HK-2 (cell line): ENCODE results near the gene CMTM3.
A peak's percentile ranks its signal among the peaks of the same experiment; 100 is the strongest.
"Not testable (repeated sequence)": the region's sequence is repeated elsewhere in the genome, so short reads cannot be mapped to it uniquely, and the experiment has no call there.

Experiments used
- DNase-seq: peaks from one replicate; pipeline ENCODE4 v3.0.0-alpha.2; 2018; ENCODE audit not compliant: unreplicated experiment

CMTM3 gene, protein sequence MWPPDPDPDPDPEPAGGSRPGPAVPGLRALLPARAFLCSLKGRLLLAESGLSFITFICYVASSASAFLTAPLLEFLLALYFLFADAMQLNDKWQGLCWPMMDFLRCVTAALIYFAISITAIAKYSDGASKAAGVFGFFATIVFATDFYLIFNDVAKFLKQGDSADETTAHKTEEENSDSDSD

DNA sequence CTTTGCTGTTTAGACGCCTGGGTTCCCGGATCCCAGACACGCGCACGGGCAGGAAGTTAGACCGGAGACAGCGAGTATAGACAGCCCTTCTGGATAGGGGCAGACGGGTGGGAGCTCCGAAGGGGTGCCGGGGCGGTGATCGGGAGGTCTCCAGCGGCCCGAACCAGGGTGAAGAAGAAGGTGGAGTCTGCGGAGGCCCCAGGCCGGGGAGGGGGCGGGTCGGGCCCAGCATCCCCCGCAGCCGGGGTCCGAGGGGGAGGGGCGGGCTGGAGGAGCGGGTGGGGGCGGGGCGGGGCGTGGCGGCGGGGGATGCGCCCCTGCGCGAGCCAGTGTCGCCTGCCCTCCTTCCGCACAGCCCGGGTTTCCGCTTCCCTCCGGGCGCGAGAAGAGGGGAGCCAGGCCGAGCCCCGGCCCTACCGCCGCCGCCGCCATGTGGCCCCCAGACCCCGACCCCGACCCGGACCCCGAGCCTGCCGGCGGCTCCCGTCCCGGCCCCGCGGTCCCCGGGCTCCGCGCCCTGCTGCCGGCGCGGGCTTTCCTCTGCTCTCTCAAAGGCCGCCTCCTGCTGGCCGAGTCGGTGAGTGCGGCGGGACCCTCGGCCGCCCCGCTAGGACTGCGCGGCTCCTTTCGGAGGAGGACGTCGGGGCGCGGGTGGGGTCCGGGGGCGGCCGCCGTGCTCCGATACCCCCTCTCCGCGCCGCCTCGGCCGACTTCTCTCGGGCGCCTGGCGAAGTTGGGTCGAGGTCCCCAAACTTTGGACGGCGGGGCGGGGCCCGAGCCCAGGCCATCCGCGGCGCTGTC is at the start of gene CMTM3:
Gene CMTM3, plus strand, starts transcription at position 329 of the 801 bp plus-strand sequence. Its CDS starts 102 bp downstream, at position 431.
- DNase-seq = peak; percentile 76

- DNase-seq = no peak
Measured at GRCh38 chr16:66560107-66560506, 44.4 kb upstream of the CMTM3 start.

DNA sequence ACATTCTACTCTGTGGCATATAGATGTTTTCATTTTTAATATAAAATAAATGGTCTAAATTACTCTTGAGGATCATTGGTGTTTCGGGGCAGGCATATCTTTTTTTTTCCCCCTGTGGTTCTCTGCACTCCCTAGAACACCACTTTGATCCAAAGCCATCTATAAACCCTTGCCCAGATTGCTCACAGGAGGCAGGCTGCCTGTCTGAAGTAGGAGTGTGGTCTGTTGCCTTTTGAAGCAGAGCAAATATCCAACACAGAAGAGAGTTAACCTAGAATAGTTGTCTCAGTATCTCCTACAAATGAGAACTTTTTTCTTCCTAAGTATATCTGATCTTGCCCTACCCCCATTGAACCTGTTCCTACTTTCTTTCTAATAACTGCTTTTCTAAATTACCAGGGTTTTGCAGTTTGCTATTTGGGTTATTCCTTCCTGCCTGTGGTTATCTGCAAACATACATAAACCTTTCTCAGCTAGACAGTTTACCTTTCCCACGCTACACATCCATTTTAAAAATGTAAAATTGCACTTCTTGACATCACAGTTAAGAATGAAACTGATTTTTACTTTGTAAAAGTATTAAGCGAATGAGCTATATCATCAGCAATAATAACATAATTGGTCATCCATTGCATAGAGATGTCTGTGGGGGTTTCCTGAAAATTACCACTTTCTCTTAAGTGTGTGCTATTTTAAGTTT is 43.0 kb upstream of the CMTM3 start:
- no peak for DNase-seq

- no peak for DNase-seq
Measured at GRCh38 chr16:66562409-66562808, 42.1 kb upstream of the CMTM3 start.

DNA sequence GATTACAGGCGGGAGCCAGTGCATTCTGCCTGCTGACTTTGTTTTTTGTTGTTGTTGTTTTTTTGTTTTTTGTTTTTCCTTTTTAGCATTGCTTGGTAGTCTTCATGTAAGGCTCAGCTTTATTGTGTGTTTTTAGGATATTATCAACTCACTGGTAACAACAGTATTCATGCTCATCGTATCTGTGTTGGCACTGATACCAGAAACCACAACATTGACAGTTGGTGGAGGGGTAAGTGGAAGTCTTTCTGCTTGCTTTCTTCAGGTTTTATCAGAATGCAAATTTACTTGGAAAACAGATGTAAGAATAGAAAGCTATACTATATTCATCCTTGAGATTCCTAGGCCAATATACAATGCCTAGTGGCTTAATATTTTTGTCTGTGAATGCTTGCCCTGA is 41.5 kb upstream of the CMTM3 start:
- no peak for DNase-seq

DNA sequence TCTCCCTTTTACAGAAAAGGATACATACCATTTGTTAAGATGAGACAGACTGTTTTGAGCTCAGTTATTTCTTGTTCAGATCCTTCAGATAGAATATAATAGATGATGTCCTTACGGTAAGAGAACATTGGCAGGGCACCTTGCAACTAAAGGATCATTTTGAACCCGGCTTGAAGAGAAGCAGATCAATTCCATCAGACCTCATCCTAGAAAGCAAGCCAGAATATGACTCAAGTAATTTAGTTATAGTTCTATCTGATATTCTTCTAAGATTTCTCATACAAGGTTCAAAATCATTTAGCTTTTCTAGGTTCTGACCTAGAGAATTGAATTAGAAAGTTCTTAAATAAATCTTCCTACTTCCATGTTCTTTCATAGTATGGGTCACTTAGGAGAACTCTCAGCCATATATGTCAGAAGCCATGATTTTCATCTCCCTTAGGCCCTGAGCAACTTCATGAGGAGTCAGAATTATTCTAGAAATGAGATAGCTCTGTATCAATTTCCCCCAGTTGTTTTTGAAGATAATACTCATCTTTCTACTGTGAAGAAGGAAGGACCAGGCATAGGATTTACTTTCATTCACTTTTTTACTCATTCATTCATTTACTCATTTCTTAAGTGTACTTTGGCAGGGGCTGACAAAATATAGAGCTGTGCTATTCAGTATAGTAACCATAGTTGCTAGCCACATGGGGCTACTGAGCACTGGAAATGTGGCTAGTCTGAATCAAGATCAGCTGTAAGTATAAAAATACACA is 40.8 kb upstream of the CMTM3 start:
- no peak for DNase-seq

- no peak for DNase-seq
Measured at GRCh38 chr16:66566051-66566901, 38.2 kb upstream of the CMTM3 start, which contains the start of gene CMTM1. TSS of gene CMTM1 (plus strand) at chr16:66566439. CDS start at chr16:66566514, 75 bp downstream.

GRCh38 chr16:66567270-66567669 is 37.2 kb upstream of the CMTM3 start:
- DNase-seq = not testable (repeated sequence)

GRCh38 chr16:66568355-66568754 is 36.1 kb upstream of the CMTM3 start:
- no peak for DNase-seq

DNA sequence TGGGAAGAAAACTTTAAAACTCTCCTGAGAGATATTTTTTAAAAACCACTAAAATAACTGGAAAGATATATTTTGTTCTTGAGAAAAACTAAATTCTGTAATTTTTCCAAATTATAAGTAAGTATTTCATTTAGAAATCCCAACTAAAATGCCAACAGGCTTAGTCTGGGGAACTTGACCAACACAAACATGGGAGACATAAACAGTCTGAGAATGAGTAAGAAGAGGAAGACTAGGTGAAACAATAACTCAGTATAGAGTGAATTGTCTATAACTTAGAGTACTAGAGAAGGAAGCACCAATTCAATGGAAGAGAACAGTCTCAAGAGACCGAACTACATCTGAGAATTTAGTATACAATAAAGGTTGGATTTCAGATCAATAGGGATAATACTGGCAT is 35.4 kb upstream of the CMTM3 start:
- DNase-seq = no peak

DNA sequence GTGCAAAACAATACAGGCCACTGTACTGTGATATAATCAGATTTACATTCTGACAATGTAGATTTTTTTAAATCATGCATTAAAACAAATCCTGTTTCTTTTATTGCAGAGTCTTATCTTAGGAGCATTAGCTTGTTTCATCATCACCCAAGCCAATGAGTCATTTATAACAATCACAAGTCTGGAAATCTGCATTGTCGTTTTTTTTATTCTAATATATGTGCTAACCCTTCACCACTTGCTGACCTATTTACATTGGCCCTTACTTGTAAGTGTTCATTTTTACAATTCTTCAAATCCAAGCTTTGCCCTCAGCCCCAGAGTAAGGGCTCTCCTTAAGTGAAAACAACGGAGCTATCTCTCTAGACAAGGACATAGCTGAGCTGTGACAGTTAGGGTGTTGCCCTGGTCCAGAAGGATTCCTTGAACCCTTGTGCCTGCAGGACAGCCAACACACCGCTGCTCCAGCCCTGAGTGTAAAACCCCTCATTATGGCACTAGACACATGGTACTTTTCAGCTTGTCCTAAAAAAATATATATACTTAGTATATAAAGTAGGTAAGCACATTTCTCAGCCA is 34.6 kb upstream of the CMTM3 start:
- no peak for DNase-seq

DNA sequence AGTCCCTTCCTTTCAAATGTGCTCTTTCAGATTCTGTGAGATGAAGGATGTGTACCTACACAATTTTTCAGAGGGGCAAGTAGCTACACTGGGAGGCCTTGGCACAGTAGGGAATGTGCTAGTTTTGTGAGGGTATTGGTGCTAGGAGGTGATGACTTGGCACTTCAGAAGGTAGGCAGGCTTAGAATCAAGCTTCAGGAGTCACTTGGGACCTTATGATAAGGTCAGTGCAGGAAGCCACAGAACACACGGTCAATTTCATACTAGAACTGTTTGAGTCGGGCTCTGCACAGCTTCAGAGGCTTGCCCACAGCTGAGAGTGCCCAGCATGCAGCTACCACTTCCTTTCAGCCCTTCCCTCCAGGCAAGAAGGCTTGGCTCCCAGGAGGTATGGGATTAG is 32.1 kb upstream of the CMTM3 start:
- DNase-seq = no peak

DNA sequence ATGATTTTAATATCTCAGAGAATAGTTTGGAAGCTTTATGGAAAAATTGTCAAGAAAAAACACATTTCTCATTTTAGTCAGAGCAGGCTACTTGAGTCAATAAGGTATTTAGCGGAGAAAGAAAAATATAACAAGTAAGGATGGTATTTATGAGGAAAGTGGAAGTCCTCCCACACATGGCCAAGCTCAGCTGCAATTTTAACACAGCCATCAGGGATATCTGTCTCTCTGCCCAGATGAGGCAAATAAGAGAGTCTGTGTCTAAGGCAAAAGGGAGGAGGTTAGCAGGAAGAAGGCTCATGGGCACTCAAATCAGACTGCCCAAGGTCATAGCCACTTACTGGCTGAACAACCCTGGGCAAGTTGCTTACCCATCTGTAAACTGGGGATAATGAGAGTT is 30.4 kb upstream of the CMTM3 start:
- DNase-seq = no peak

DNA sequence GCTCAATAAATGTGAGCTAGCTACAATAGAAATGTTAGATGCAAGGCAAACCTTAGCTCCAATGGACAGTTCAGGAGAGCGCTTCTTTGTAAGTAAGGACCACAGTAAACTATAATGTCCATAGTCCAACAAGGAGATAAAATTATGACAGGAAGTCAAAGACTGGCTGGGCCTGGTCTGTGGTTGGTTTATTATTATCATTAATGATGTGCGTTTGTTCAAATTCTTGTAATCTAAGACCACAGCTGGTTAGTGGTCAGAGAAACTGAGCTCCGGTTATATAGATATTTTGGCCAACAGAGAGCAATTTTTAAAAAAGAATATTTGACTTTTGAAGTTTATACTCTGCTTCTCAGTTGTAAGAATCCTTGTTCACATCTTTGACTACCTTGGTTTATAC is 30.0 kb upstream of the CMTM3 start:
- no peak for DNase-seq

GRCh38 chr16:66575060-66575459 is 29.4 kb upstream of the CMTM3 start:
- DNase-seq = no peak

DNA sequence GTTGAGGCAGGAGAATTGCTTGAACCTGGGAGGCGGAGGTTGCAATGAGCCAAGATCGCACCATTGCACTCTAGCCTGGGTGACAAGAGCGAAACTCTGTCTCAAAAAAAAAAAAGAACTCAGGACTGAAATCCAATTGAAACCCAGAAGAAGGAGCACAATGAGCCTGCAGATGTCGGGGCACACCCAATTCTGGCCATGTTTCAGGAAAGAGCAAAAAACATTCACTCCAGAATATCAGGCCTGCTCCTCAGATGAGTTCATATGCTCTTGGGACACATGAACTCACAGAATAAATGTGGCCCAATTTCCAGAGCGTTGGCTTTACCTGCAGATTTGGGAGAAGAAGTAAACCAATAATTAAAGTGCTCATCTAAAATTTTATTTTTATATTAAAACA is 28.2 kb upstream of the CMTM3 start:
- no peak for DNase-seq

DNA sequence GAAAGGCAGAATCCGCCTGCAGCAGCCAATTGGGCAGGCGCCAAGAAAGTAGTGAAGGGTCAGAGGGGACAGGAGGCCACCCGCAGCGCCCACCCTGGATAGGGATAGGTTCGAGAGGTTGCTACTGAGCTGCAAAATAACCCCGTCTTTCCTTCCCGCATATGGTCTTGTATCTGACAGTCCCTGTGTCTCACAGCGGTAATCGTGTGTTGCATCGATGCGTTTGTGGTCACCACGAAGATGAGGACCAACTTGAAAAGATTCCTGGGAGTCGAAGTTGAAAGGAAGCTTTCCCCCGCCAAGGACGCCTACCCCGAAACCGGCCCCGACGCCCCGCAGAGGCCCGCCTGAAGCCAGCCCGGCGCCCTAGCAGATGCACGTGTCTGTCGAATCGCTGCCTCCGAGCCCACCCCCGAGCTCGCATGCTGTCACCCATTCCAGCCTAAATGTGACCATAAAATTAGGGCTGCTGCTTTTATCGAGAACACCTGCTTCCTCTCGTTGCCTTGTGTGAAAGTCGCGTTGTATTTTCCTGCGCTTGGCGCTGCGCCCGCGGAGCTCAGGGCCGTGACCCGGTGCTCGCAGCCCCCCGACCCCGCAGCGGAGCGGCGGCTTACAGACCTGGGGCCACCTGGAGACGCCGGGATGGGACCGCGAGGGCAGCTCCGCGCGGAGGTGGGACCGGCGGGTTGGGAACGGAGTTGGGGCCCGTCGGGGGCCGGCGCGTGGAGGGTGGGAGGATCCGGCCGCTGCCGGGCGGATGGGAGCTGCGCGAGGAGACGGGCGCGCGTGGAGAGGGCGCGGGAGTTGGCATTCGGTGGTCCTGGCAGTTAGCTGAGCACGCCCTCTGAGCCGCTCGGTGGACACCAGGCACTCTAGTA is 25.6 kb upstream of the CMTM3 start, which contains the start of gene CMTM2:
Gene CMTM2, plus strand, starts transcription at position 813 of the 881 bp plus-strand sequence. CDS start 145 bp downstream, outside the sequence.
- DNase-seq = no peak

- DNase-seq = no peak
Measured at GRCh38 chr16:66580605-66581209, 23.8 kb upstream of the CMTM3 start.
